Natural killer cell (primary cell): ENCODE results near the gene MRPL53. TPM values are rescaled to one million over a fixed set of nuclear protein-coding genes. Genes with fewer than 3 reads are reported as not detected.

ENCODE experiments used
- ATAC-seq, 3 donors: fragments of 150-1000 bp in 2 of 3; fragments of 200-7000 bp in 1 of 3; cut with Tn5 transposase; 1 replicate in 1 of 3; 2 replicates in 2 of 3; pipeline ENCODE4 v1.10.0; 2021; ENCODE audit warnings: mild to moderate bottlenecking in 2 of 3, moderate library complexity in 2 of 3
- DNase-seq, 2 donors: peaks; one replicate each; pipeline versions ENCODE4 v3.0.0 to v3.0.0-alpha.2; 2013 to 2021; ENCODE audit warnings: mixed read lengths in 1 of 2
- H3K27ac ChIP-seq: one replicate; pipeline ENCODE4 v1.5.1; 2013; ENCODE audit warnings: mild to moderate bottlenecking, low read length
- H3K27me3 ChIP-seq: one replicate; pipeline ENCODE4 v1.6.1; 2013; ENCODE audit warnings: low read length; ENCODE audit not compliant: control insufficient read depth, insufficient read depth
- H3K36me3 ChIP-seq: one replicate; pipeline ENCODE4 v1.6.1; 2013; ENCODE audit warnings: low read length; ENCODE audit not compliant: control insufficient read depth, insufficient read depth
- H3K4me1 ChIP-seq: one replicate; pipeline ENCODE4 v1.6.1; 2013; ENCODE audit warnings: low read length; ENCODE audit not compliant: control insufficient read depth, insufficient read depth
- H3K4me3 ChIP-seq: one replicate; pipeline ENCODE4 v1.5.1; 2013; ENCODE audit warnings: low read length
- H3K9me3 ChIP-seq: one replicate; pipeline ENCODE4 v1.6.1; 2013; ENCODE audit warnings: low read length; ENCODE audit not compliant: control insufficient read depth, insufficient read depth
- H3K27ac Mint-ChIP-seq, 2 donors: one replicate each; pipeline ENCODE4 v1.8.0; 2022; ENCODE audit warnings: mild to moderate bottlenecking in 2 of 2, mixed read lengths in 2 of 2, moderate library complexity in 1 of 2
- H3K27me3 Mint-ChIP-seq, 2 donors: one replicate each; pipeline ENCODE4 v1.8.0; 2022; ENCODE audit warnings: low read depth in 2 of 2, mixed read lengths in 2 of 2
- H3K36me3 Mint-ChIP-seq: one replicate; pipeline ENCODE4 v1.8.0; 2022; ENCODE audit warnings: mixed read lengths
- H3K4me1 Mint-ChIP-seq, 2 donors: one replicate each; pipeline ENCODE4 v1.8.0; 2022; ENCODE audit warnings: mixed read lengths in 2 of 2
- H3K4me3 Mint-ChIP-seq: one replicate; pipeline ENCODE4 v1.8.0; 2022; ENCODE audit warnings: mild to moderate bottlenecking, moderate library complexity, mixed read lengths
- H3K9me3 Mint-ChIP-seq, 2 donors: one replicate each; pipeline ENCODE4 v1.8.0; 2022; ENCODE audit warnings: mixed read lengths in 2 of 2
- CTCF ChIP-seq: fragments of 200-600 bp; IDR thresholded peaks from one replicate; pipeline ENCODE4 v1.8.0; 2022; ENCODE audit warnings: antibody characterized with exemption
- WGBS: methylation state at CpG from one replicate; pipeline ENCODE4 v1.1.7; 2013; ENCODE audit warnings: missing lambda C conversion rate; ENCODE audit not compliant: insufficient coverage; 5-methylcytosine and 5-hydroxymethylcytosine counted together
- intact Hi-C: fragments of 100-400 bp; cut with micrococcal nuclease; formaldehyde crosslinking; loops from one replicate; pipeline ENCODE4 v1.14.2; 2022
- total RNA-seq, 4 donors: library from RNA; stranded (reverse); fragments of 120-200 nt in 1 of 4; gene quantifications; one replicate each; pipeline versions ENCODE4 v1.2.3 to v1.2.4, GENCODE V29; 2013 to 2022

Gene MRPL53
- total RNA-seq, 3 donors from 2014 or later (not counting 1 experiment from before 2014, with no cell fraction given): 42.4 to 49.7 (median 42.4) TPM

GRCh38 chr2:74482801-74483674, 10.6 kb upstream of the MRPL53 start, which contains the start of the genes CCDC142 and TTC31:
CCDC142 (minus strand) TSS chr2:74482998; CDS start chr2:74482837, 161 bp downstream.
TTC31 (plus strand) TSS chr2:74483081; CDS start chr2:74483096, 15 bp downstream.
- Histone ChIP-seq H3K27ac (peak within 1 kb of the TSS; percentile 88), H3K36me3 (peaks cover 20% of the 10 kb centered on the region), H3K4me1 (peaks cover 29% of the 10 kb centered on the region), H3K27me3 (no peaks in the 10 kb centered on the region), H3K4me3 (peak within 1 kb of the TSS; percentile 81), H3K9me3 (no peaks in the 10 kb centered on the region)
- peak; percentile 85 for TF ChIP-seq CTCF
- DNase-seq (peak; percentile 88 to 96), ATAC-seq (peak; percentile 91 to 98 (median 92))
- Mint-ChIP-seq H3K4me1 (peaks cover 24 to 35% of the 10 kb centered on the region in 2 donors), H3K27me3 (no peaks in the 10 kb centered on the region), H3K36me3 (peaks cover 8% of the 10 kb centered on the region), H3K4me3 (peak within 1 kb of the TSS; percentile 99), H3K27ac (peak within 1 kb of the TSS; percentile 97), H3K9me3 (no peaks in the 10 kb centered on the region)
- intact Hi-C loops: loop anchor here (1.0 to 2.0 kb wide), 8 partner anchors 11 to 394 kb away; partner anchors contain the start of genes C2orf81, INO80B, MRPL53 and PCGF1
- under 1% methylated on average over 50 of the region's 50 CpGs for WGBS

GRCh38 chr2:74481961-74482800, 9.7 kb upstream of the MRPL53 start:
- Mint-ChIP-seq H3K36me3 (peaks cover 8% of the 10 kb centered on the region), H3K4me1 (peaks cover 24 to 40% of the 10 kb centered on the region in 2 donors), H3K4me3 (peak overlapping the region; percentile 99), H3K9me3 (no peaks in the 10 kb centered on the region), H3K27me3 (no peaks in the 10 kb centered on the region), H3K27ac (peak overlapping the region; percentile 97)
- intact Hi-C loops: loop anchor here (2.0 kb wide), 2 partner anchors 61 to 395 kb away; partner anchors contain the start of genes C2orf81 and WDR54
- no peaks in the 10 kb centered on the region for H3K27me3 ChIP-seq
- H3K4me3 ChIP-seq: peak overlapping the region; percentile 81
- peak in 1 of 2 donors; percentile 72 for DNase-seq
- H3K4me1 ChIP-seq: peaks cover 29% of the 10 kb centered on the region
- ATAC-seq: peak; percentile 36 to 51 (median 41)
- peak overlapping the region; percentile 88 for H3K27ac ChIP-seq
- no peak for TF ChIP-seq CTCF
- peaks cover 21% of the 10 kb centered on the region for H3K36me3 ChIP-seq
- 3% methylated on average over 80 of the region's 80 CpGs for WGBS
- H3K9me3 ChIP-seq: no peaks in the 10 kb centered on the region

GRCh38 chr2:74481431-74481830, 9.0 kb upstream of the MRPL53 start:
- ATAC-seq (no peak), DNase-seq (no peak)
- peak overlapping the region in 1 of 2 donors; percentile 97 for H3K27ac Mint-ChIP-seq
- Histone ChIP-seq H3K27ac (peak overlapping the region; percentile 88), H3K27me3 (no peaks in the 10 kb centered on the region), H3K9me3 (no peaks in the 10 kb centered on the region), H3K4me3 (no peak overlapping the region), H3K36me3 (peaks cover 21% of the 10 kb centered on the region), H3K4me1 (peaks cover 29% of the 10 kb centered on the region)
- TF ChIP-seq CTCF: no peak
- H3K36me3 Mint-ChIP-seq: peaks cover 5% of the 10 kb centered on the region
- peak overlapping the region; percentile 17 for H3K4me3 Mint-ChIP-seq
- intact Hi-C loops: no loop called here
- 71% methylated on average over 3 of the region's 3 CpGs for WGBS
- no peaks in the 10 kb centered on the region for H3K9me3 Mint-ChIP-seq
- H3K27me3 Mint-ChIP-seq: no peaks in the 10 kb centered on the region
- peaks cover 23 to 34% of the 10 kb centered on the region in 2 donors for H3K4me1 Mint-ChIP-seq
